MCF 10A (cell line): Measurements from ENCODE around the gene CRYGN. TPM values are rescaled to one million over a fixed set of nuclear protein-coding genes. Genes with fewer than 3 reads are reported as not detected.

Source experiments
- BruUV-seq: library from RNA; stranded (reverse); fragments of 400-500 nt; replicated peaks from 2 replicates; lab custom pipeline; 2021; lab: Mats Ljungman, UMichigan
- CTCF ChIA-PET: fragments of 300-600 bp; sonication (Branson Sonifier 250); formaldehyde crosslinking; extraction: SDS; loops from one replicate; lab custom pipeline; 2021; ENCODE audit warnings: antibody characterized with exemption, inconsistent platforms; lab: Yijun Ruan, JAX
- POLR2A ChIA-PET: fragments of 300-600, 350-650 bp; sonication (Branson Sonifier 250); formaldehyde crosslinking; extraction: SDS; loops from one replicate; lab custom pipeline; 2020; ENCODE audit warnings: antibody characterized with exemption, inconsistent platforms; lab: Yijun Ruan, JAX
- DNase-seq: peaks from one replicate; pipeline ENCODE4 v3.0.0-alpha.2; 2018; ENCODE audit not compliant: unreplicated experiment
- H3K27ac Mint-ChIP-seq: one replicate; pipeline ENCODE4 v1.8.0; 2022; ENCODE audit warnings: mild to moderate bottlenecking, low read depth, mixed read lengths; ENCODE audit not compliant: unreplicated experiment
- H3K27me3 Mint-ChIP-seq: one replicate; pipeline ENCODE4 v1.8.0; 2022; ENCODE audit warnings: mixed read lengths; ENCODE audit not compliant: insufficient read depth, unreplicated experiment
- H3K36me3 Mint-ChIP-seq: one replicate; pipeline ENCODE4 v1.8.0; 2022; ENCODE audit warnings: mild to moderate bottlenecking, moderate library complexity, mixed read lengths; ENCODE audit not compliant: insufficient read depth, unreplicated experiment
- H3K4me1 Mint-ChIP-seq: one replicate; pipeline ENCODE4 v1.8.0; 2022; ENCODE audit warnings: mixed read lengths; ENCODE audit not compliant: insufficient read depth, unreplicated experiment
- H3K4me3 Mint-ChIP-seq: one replicate; pipeline ENCODE4 v1.8.0; 2022; ENCODE audit warnings: mild to moderate bottlenecking, moderate library complexity, mixed read lengths; ENCODE audit not compliant: unreplicated experiment
- H3K9me3 Mint-ChIP-seq: one replicate; pipeline ENCODE4 v1.8.0; 2022; ENCODE audit warnings: mixed read lengths; ENCODE audit not compliant: unreplicated experiment
- intact Hi-C: fragments of 100-400 bp; cut with micrococcal nuclease; formaldehyde crosslinking; loops from 2 replicates; pipeline ENCODE4 v1.14.1; 2022
- total RNA-seq: library from RNA; stranded (reverse); gene quantifications from 2 replicates; pipeline ENCODE4 v1.2.3, GENCODE V29; 2022
- TF ChIP-seq, protein P1 (sequence below): fragments of 200-600 bp; IDR thresholded peaks from one replicate; pipeline ENCODE4 v1.8.0; 2022; ENCODE audit warnings: antibody characterized with exemption, mild to moderate bottlenecking; ENCODE audit not compliant: unreplicated experiment

The CRYGN gene
- total RNA-seq, 1 experiment from 2014 or later = not detected

DNA sequence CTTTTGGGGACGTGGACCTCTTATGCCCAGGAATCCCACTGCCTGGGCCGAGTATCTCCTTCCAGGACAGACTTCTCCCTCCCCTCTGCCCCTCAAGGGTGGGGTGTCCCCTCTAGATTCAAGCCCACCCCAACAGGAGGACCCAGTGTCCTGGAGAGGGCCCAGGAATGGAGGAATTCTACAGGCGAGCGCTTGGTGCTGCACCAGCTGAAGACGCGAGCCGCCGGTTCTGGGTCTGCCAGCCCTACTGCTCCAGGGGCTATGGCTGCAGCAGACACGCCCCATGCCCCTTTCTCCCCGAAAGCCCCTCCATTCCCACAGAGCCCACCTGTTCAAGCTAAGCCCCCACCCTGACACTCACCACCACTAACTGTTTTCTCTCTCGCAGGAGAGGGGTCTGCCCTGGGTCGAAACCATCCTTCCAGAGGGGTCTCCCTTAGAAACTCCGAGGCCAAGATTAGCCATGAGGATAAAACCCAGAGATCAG lies 8.6 kb downstream of the CRYGN start:
- no TSS peak for BruUV-seq
- Mint-ChIP-seq H3K27ac (no peak overlapping the region), H3K36me3 (no peaks in the 10 kb centered on the region), H3K4me1 (peaks cover 7% of the 10 kb centered on the region), H3K4me3 (no peak overlapping the region), H3K27me3 (no peaks in the 10 kb centered on the region), H3K9me3 (no peaks in the 10 kb centered on the region)
- POLR2A ChIA-PET = no interaction called here
- no peak for DNase-seq
- TF ChIP-seq, protein P1, sequence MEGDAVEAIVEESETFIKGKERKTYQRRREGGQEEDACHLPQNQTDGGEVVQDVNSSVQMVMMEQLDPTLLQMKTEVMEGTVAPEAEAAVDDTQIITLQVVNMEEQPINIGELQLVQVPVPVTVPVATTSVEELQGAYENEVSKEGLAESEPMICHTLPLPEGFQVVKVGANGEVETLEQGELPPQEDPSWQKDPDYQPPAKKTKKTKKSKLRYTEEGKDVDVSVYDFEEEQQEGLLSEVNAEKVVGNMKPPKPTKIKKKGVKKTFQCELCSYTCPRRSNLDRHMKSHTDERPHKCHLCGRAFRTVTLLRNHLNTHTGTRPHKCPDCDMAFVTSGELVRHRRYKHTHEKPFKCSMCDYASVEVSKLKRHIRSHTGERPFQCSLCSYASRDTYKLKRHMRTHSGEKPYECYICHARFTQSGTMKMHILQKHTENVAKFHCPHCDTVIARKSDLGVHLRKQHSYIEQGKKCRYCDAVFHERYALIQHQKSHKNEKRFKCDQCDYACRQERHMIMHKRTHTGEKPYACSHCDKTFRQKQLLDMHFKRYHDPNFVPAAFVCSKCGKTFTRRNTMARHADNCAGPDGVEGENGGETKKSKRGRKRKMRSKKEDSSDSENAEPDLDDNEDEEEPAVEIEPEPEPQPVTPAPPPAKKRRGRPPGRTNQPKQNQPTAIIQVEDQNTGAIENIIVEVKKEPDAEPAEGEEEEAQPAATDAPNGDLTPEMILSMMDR = no peak
- CTCF ChIA-PET = interaction anchor here (1.3 kb wide), 1 partner anchor 17 kb away, joined by 4 read pairs; no protein-coding TSS in a partner anchor
- intact Hi-C loops = no loop called here

DNA sequence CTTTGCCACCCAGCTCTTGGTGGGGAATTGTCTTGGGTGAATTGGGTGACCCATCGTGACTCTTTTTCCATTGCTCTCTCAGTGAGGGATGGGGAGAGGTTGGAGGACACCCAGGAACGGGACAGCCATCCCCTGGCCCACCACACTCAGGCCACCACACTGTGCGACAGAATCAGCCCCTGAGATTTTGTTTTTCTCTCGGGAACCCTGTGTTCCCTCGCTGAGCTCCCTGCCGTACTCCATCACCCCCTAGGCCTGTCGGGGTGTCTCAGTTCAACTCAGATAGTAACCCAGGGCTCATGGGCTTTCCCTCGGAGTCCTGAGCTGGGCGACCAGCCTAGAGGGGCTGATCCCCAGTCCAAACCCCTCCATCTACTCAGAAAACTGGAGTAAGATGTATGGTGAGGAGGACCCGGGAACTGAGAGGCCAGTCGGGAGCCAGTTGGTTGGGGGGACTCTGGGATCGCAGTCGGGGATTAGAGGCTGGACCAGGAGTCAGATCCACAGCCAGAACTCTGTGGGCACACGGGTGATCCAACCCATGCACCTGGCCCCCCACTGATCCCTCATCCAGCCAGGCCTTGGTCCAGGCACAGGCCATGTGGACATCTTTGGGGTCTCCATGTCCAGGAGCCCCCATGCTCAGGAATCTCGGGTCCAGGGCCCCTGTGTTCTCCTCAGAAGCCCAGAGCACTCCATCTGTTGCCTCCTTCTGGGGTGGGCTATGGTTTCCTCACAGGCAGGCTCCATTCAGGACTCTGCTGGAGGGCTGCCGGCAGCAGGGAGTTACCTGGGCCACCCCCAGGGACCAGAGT lies 9.3 kb downstream of the CRYGN start:
- H3K27ac Mint-ChIP-seq = no peak overlapping the region
- H3K9me3 Mint-ChIP-seq = no peaks in the 10 kb centered on the region
- no peaks in the 10 kb centered on the region for H3K36me3 Mint-ChIP-seq
- CTCF ChIA-PET = interaction anchor here (0.5 kb wide), 1 partner anchor 112 kb away, joined by 3 read pairs; no protein-coding TSS in a partner anchor
- H3K4me3 Mint-ChIP-seq = no peak overlapping the region
- BruUV-seq = no TSS peak
- H3K27me3 Mint-ChIP-seq = no peaks in the 10 kb centered on the region
- POLR2A ChIA-PET = no interaction called here
- intact Hi-C loops = no loop called here
- TF ChIP-seq, protein P1 = no peak
- peaks cover 14% of the 10 kb centered on the region for H3K4me1 Mint-ChIP-seq
- DNase-seq = no peak

DNA sequence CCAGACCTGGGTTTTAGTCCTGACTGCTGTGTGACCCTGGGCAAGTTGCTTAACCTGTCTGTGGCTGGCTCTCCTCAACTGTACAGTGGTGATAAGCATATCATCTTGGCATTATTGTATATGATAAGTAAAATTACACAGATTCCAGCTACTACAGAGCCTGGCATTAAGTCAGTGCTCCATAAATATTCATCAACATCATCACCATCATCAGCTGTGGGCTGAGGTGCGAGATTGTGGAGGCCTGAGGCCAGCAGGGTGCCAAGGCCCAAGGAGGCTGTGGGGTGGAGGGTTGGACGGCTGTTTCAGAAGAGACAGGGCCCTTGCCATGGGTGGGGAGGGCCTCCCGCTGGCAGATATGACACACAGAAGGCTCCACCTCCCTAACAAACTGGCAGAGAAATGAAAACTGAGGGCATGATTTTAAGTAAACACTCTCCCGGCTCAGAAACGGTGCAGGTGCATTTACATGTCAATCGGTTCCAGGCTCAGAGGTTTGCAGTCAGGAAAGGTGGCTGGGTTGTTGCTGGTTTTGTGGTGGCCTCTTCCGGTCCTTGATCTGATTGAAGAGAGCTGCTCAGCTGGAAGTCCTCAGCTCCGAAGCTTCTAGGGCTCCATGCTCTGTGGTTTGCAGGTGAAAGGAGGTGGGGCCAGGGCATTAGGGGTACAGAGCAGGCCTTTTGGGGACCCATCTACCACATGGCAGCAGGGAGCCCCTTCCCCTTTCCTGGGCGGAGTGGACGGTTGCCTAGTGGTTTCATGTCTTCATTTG lies 10.2 kb downstream of the CRYGN start:
- Mint-ChIP-seq H3K9me3 (no peaks in the 10 kb centered on the region), H3K27ac (no peak overlapping the region), H3K4me3 (no peak overlapping the region), H3K4me1 (peaks cover 14% of the 10 kb centered on the region), H3K27me3 (no peaks in the 10 kb centered on the region), H3K36me3 (no peaks in the 10 kb centered on the region)
- peak; percentile 71 for DNase-seq
- intact Hi-C loops = no loop called here
- ChIA-PET POLR2A (no interaction called here), CTCF (interaction anchor here (0.5 to 1.1 kb wide), 2 partner anchors 63 to 113 kb away, joined by 3 to 9 read pairs; no protein-coding TSS in a partner anchor)
- TF ChIP-seq, protein P1 = no peak
- BruUV-seq = no TSS peak

DNA sequence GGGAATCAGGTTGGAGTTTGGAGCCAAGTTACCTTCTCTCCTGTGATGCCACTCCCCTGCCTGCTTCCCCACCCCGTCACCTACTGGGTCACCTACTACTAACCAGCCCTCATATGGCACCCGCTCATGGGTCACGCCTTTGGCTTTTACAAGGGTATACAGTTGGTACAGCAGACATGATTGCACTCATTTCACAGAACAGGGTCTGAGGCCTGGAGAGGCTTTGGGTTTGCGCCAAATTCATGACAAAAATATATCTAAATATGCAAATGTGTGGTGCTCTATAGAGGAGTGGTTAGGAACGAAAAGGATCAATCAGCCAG lies 10.7 kb downstream of the CRYGN start:
- H3K27me3 Mint-ChIP-seq = no peaks in the 10 kb centered on the region
- no peaks in the 10 kb centered on the region for H3K36me3 Mint-ChIP-seq
- BruUV-seq = no TSS peak
- no peaks in the 10 kb centered on the region for H3K9me3 Mint-ChIP-seq
- no peak overlapping the region for H3K27ac Mint-ChIP-seq
- ChIA-PET CTCF (interaction anchor here (1.1 kb wide), 1 partner anchor 63 kb away, joined by 9 read pairs; no protein-coding TSS in a partner anchor), POLR2A (no interaction called here)
- intact Hi-C loops = no loop called here
- no peak for DNase-seq
- no peak overlapping the region for H3K4me3 Mint-ChIP-seq
- peaks cover 14% of the 10 kb centered on the region for H3K4me1 Mint-ChIP-seq
- TF ChIP-seq, protein P1 = no peak
